PC-3 (cell line): ENCODE measurements around the gene CPEB3.

ENCODE experiments used
- EZH2 ChIP-seq: fragments of 300-600 bp; sonication (generic); IDR thresholded peaks from one replicate; pipeline ENCODE4 v1.6.1; 2017; ENCODE audit warnings: antibody characterized with exemption, mild to moderate bottlenecking, low read length; ENCODE audit not compliant: unreplicated experiment
- EZH2phosphoT487 ChIP-seq: fragments of 300-600 bp; sonication (generic); IDR thresholded peaks from 2 replicates; pipeline ENCODE4 v1.6.1; 2018; ENCODE audit warnings: mild to moderate bottlenecking, antibody characterized with exemption, low read length, borderline replicate concordance
- TF ChIP-seq, protein P1 (sequence below): fragments of 300-600 bp; sonication (generic); conservative IDR thresholded peaks from 2 replicates; pipeline ENCODE4 v1.5.1; 2017; ENCODE audit warnings: antibody characterized with exemption, low read depth, mild to moderate bottlenecking, low read length

DNA sequence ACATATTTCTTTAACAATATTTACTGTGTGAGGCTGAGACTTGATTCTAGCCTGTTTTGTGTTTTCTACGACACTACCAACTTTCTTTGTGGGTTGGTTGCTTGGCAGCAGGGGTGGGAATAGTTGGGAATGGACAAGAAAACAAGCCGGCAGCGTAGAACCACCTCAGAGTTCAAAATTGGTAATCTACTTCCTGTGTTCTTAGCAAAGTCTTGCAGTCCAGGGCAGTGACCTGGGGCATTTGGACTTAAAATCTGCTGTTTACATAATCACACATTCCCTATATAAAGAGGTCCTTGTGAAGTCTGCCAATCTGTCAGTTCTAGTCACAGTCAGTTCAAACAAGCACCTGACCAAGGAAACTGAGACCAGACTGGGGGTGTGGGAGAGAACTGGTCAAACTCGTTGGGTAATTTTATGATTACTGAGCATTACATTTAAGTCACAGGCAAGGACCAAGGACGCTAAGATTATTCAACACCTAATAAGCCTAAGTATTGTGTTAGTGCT is 167.9 kb downstream of the CPEB3 start:
- TF ChIP-seq, protein P1, sequence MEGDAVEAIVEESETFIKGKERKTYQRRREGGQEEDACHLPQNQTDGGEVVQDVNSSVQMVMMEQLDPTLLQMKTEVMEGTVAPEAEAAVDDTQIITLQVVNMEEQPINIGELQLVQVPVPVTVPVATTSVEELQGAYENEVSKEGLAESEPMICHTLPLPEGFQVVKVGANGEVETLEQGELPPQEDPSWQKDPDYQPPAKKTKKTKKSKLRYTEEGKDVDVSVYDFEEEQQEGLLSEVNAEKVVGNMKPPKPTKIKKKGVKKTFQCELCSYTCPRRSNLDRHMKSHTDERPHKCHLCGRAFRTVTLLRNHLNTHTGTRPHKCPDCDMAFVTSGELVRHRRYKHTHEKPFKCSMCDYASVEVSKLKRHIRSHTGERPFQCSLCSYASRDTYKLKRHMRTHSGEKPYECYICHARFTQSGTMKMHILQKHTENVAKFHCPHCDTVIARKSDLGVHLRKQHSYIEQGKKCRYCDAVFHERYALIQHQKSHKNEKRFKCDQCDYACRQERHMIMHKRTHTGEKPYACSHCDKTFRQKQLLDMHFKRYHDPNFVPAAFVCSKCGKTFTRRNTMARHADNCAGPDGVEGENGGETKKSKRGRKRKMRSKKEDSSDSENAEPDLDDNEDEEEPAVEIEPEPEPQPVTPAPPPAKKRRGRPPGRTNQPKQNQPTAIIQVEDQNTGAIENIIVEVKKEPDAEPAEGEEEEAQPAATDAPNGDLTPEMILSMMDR: no peak
- no peak for TF ChIP-seq EZH2phosphoT487
- no peak for TF ChIP-seq EZH2
